Stimulated activated CD8-positive, alpha-beta memory T cell treated with anti-CD3 and anti-CD28 coated beads, Interleukin-12 subunit alpha, Interleukin-12 subunit beta, amount 100 ng/mL, for 4 hours (primary cell): Measurements from ENCODE around the gene WAPL.

ENCODE experiments used
- DNase-seq: peaks from one replicate; pipeline ENCODE4 v3.0.0-alpha.2; 2020; ENCODE audit warnings: low read depth

The WAPL gene

GRCh38 chr10:86411852-86412560, 109.6 kb downstream of the WAPL start:
- DNase-seq, result no peak

- DNase-seq, result no peak
Observed at GRCh38 chr10:86411281-86411841, 110.2 kb downstream of the WAPL start.

DNA sequence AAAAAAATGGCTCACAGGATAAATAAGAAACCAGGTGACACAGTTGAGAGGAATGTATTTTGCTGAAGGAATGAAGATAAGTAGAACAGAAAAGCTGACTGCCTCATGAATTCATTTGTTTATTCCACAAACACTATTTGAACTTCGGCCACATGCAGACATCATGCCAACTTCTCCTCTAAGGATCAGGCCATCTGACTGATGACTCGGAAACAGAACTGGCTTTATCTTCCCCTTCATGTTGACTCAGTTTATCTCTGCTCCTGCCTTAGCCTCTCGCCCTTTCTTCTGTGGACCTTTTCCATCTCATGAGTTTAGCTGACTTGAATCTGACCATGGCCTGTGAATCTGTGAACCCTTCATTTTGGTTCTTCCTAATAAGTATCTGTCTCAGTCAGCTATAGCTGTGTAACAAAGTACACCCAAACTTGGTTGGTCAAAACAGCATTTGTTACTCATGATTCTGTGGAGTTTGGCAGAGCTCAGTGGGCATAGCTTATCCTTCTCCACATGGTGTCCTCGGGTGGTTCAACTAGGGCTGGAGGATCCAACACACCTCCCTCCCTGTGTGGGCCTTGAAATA, 111.0 kb downstream of the WAPL start:
- no peak for DNase-seq

- no peak for DNase-seq
Observed at GRCh38 chr10:86409183-86409582, 112.4 kb downstream of the WAPL start.

- DNase-seq, result no peak
Observed at GRCh38 chr10:86403183-86403797, 118.3 kb downstream of the WAPL start.

DNA sequence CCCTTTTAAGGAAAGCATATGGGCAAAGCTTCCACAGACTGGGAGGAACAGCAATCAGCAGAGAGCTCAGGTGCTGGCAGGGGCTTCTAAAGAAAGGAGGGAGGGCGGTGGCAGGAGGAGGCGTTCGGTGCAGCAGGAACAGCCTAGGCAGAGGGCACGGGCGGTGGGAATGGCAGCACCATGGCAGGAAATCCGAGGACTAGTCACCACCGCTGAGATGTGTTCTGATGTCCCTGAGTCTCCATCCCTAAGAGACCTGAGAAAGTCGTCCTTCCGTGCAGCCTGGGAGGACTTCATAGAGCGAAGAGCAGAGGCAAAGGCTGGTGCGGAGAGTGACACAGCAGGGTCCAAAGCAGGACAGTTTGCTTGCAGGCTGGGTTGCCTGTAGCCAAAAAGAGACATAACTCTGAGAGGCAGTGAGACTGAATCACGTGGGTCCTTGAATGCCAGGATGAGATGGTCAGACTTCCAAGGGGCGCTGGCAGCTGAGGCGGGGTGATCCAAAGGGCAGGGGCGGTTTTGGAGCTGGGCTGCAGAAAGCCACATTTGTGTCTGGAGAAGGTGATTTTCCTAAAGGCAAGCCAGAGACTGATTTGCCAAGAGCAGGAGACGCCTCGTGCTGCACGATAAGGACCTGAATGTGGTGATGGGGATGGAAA, 119.2 kb downstream of the WAPL start:
- DNase-seq, result no peak

DNA sequence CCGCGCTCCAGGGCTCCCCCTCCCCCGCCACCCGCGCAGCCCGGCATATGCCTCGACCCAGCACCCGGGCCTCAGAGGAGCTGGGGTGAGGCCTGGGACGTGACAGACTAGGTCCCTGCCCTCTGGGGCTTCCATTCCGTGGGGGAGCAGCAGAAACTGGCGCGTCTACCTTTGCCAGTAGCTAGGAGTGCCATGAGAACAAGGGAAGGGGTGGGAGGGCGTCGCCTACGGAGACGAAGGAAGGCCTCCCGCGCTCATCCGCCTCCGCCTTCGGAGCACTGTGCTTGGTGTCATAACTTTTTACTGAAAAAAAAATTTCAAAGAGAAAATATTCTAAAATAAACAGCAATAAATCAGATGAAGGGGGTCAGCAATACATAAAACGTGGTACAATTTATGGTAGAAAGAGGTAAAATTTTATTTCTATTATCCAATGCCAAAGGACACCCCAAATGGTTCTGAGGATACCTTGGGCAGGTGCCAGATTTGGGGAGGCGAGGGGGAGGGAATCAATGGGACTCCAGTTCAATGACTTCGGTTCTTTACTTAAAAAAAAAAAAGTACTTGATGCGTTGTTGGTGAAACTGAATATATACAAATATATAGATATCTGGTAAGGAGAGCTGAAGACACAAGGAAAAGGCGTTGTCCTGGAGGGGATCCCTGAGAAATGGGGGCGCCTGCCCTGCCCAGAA, 119.9 kb downstream of the WAPL start:
- DNase-seq, result no peak

DNA sequence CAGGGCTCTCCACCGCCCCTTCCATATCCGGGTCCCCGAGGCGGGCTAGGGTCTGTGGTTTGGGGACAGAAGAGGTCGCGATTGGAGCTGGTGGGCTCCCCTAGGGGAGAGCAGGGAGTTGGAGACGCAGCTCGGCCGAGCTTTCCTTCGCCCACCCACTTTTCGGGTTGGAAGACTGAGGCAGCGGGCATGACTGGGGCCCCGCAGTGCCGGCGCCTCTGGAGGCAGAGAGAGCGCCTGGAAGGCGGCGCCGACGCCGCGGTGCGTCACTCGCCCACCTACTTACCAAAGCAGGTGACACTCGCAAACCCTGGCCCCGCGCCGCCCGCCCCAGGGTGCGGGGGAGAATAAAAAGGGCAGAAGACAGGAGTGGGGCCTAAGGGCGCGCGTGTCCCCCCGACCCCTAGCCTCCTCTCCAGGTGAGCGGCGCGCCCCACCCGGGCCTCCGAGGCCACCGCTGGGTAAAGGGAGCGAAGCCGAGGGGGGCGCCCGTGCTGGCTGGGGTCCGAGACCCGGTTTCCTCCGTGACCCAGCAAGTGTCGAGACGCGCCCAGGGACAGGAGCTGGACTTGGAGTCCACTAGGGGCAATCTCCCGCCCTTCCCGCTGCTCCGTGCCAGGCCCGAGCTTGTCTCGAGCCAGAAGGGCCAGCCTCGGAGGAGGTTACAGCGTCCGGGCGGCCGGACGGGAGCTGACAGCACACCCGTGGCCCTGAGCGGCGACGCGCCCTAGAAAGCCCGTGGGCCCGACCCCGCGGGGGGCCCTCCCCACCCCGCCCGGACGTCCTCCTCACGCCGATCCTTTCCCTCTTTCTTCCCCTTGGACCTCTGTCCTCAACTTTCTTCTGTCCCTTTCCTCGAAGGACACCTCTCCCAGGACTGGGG, 120.6 kb downstream of the WAPL start:
- DNase-seq, result peak; percentile 67

DNA sequence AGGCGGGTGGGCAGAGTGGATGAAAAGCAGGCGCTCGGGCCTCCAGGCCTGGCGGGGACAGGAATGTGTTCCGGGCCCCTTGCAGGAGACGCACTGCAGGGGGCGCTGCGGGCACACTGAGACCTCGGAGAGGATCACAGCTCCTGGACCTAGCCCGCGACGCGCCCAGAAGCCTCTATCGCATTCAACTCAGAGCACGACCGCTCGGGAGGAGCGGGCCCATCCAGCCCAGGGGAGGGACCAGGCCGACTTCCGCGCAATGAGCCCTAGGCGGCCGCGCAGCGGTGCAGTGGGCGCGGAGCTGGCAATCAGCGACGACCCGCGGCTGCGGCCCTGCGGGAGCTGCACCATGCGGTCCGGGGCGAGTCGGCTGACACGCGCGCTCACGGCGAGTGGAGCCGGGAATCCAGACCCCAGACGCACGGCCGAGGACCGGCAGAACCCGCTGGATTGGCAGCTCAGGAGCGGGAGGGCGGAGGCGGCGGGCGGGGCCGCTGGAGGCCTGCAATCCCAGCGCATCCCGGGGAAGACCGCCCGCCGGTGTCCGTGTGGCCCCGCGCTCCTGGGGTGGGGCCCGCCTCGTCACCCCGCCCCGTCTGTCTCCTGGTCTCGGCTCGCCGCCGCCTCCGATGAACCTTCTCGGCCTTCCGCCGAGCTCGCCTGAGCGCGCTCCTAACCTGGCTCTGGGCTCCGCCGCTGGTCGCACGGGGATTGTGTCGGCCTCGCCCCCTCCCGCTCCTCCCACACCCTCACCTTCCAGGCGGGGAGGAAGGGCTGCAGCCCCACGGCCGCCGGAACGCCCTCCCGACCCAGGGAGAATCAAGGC, 121.5 kb downstream of the WAPL start:
- DNase-seq, result peak; percentile 80

DNA sequence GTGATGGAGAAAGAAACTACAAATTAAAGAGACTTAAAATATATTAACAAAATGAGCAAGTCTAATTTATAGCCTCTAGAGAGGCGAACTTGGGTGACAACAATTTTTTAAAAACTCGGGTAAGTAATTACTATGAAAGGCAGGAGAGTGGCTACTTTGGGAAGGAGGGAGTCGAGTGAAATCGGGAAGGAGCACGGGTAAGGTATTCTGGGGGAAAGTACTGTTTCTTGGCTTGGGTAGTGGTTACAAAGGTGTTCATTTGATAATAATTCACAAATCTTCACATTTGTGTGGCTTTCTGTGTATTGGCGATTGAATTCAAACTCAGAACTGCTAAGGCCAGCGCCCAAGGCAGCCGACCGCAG, 122.1 kb downstream of the WAPL start:
- no peak for DNase-seq

DNA sequence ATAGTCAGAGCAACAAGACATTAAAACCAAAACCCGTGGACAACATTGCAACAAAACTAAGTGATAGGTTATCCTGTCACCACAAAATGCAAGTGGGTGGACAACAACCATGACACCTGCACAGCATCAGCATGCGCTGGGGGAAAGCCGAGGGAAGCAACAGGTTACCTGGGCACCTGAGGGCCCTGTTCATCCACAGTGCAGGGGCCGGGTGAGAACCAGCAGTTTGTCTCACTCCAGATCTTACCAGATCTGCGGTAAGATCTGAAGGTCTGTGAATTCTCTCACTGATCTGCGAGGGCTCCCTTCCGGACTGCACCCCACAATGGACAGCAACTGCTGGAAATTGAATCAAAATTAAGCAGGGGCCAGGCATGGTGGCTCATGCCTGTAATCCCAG, 124.5 kb downstream of the WAPL start:
- DNase-seq, result no peak

- no peak for DNase-seq
Observed at GRCh38 chr10:86393862-86394455, 127.6 kb downstream of the WAPL start.

- no peak for DNase-seq
Observed at GRCh38 chr10:86393362-86393761, 128.2 kb downstream of the WAPL start.

DNA sequence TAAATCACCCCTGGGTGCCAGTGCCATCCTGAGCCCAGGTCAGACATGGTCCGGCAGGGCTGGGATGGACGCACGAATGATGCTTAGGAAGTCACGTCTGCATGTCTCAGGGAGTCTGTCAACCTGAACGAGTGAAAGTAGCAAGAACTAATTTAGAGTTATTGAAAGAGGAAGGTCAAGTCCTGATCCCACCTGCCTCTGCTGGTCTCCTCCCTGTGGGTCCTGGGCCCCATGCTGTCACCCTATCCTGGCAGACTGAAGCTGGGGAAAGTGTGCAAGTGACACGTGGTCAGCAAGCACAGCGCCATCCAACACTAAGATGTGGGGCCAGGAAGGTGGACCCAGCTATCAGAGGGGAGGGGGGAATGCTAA, 128.9 kb downstream of the WAPL start:
- DNase-seq, result no peak

DNA sequence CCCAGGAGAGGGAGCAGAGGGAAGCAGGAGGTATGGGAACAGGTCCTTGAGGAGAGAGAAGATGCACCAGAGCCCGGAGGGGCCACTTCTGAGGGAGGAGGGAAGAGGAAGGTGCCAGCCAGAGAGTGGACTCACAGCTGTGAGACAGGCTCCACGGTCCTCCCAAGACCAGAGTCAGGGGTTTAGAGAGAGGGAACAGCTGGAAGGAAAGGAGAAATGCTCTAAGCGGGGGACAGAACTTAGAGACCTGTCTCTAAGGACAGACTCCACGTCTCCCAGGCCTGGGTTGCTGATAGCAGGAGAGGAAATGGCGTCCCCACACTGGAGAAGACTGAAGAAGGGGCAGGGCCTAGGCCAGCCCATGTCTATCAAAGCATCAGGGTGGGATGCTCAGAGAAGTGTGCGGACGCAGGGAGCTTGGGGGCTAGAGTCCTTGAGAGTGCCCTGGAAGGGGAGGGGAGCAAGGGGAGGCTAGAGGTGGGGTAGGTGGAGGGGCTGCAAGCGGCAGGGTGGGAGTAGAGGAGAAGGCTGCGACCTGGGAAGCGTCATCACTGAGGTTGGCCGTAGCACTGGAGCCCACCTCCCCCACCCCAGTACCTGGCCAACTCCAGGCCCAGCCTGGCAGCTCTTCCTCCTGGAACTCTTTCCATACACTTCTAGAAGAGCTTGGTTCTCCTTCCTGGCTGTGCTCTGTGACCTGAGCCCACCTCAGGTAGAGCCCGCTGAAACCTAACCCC, 129.4 kb downstream of the WAPL start:
- DNase-seq, result no peak

DNA sequence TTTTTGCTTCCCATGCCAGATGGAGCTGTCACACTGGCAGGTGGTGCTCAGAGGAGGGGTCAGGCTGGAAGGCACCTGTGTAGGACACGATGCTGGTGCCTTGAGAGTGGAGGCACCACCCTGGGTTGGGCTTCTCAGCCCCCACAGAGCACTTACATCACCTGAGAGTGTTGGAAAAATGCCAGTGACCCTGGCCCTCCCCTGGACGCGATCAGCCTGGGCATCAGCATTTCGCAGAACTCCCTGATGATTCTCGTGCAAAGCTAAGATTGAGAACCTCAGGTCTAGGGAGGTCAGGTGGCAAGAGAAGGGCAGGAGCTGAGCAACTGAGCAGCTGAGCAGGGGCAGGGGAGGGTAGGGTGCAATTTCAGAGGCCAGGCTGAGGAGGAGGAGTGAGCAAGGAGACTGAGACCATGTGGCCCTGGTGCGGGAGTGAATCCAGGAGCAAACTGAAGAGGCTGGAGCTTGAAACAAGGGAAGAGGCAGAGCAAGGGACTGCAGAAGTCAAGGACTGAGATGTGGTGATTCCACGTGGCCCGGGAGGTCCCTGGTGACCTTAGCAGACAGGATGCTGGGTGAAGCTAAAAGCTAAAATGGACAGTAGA, 130.3 kb downstream of the WAPL start:
- no peak for DNase-seq

GRCh38 chr10:86390337-86391120, 131.1 kb downstream of the WAPL start:
- DNase-seq, result no peak
